Hepatic stellate cell (primary cell): ENCODE data around the gene ASIC4.

Experiments used
- DNase-seq: peaks from one replicate; pipeline ENCODE4 v3.0.0; 2011; ENCODE audit warnings: low spot score

Gene ASIC4

GRCh38 chr2:219536967-219537366 is 22.7 kb downstream of the ASIC4 start:
- no peak for DNase-seq

GRCh38 chr2:219537657-219538488 is 23.6 kb downstream of the ASIC4 start:
- no peak for DNase-seq

- DNase-seq = no peak
Measured at GRCh38 chr2:219538504-219538951, 24.2 kb downstream of the ASIC4 start.

- DNase-seq = no peak
Measured at GRCh38 chr2:219538956-219539788, 24.9 kb downstream of the ASIC4 start.

GRCh38 chr2:219539926-219540678 is 25.8 kb downstream of the ASIC4 start:
- DNase-seq = no peak

GRCh38 chr2:219540784-219541504 is 26.7 kb downstream of the ASIC4 start:
- no peak for DNase-seq

GRCh38 chr2:219541611-219542180 is 27.4 kb downstream of the ASIC4 start:
- DNase-seq = no peak

- peak; percentile 68 for DNase-seq
Measured at GRCh38 chr2:219542931-219543595, 28.8 kb downstream of the ASIC4 start.

GRCh38 chr2:219543596-219544358 is 29.5 kb downstream of the ASIC4 start, which contains the start of the genes CHPF and TMEM198:
Gene CHPF (minus strand): TSS chr2:219543809. CDS start chr2:219543538, 271 bp downstream.
Gene TMEM198 (plus strand): TSS chr2:219544028. CDS start chr2:219544728, 700 bp downstream.
- DNase-seq = peak; percentile 99

- DNase-seq = no peak
Measured at GRCh38 chr2:219544567-219544966, 30.3 kb downstream of the ASIC4 start.

GRCh38 chr2:219545295-219545942 is 31.1 kb downstream of the ASIC4 start:
- no peak for DNase-seq

GRCh38 chr2:219545943-219546352 is 31.7 kb downstream of the ASIC4 start:
- DNase-seq = no peak

GRCh38 chr2:219547621-219548020 is 33.3 kb downstream of the ASIC4 start:
- no peak for DNase-seq

- no peak for DNase-seq
Measured at GRCh38 chr2:219548990-219549389, 34.7 kb downstream of the ASIC4 start.

GRCh38 chr2:219549619-219550018 is 35.3 kb downstream of the ASIC4 start:
- no peak for DNase-seq

GRCh38 chr2:219551441-219552381 is 37.4 kb downstream of the ASIC4 start:
- peak; percentile 68 for DNase-seq

- peak; percentile 94 for DNase-seq
Measured at GRCh38 chr2:219552382-219553167, 38.3 kb downstream of the ASIC4 start.
